Muscle of back (tissue), 10 donors: ENCODE measurements around the gene MAPK14. TPM values are rescaled to one million over a fixed set of nuclear protein-coding genes. Genes with fewer than 3 reads are reported as not detected.

Source experiments
- polyA plus RNA-seq, 10 donors: library from polyadenylated mRNA; unstranded; fragments of 120-200 nt; gene quantifications; one replicate each; pipeline ENCODE4 v1.2.1, GENCODE V29; 2013; ENCODE audit not compliant: insufficient read length in 10 of 10

MAPK14 gene
- polyA plus RNA-seq, 10 donors: 27.9 to 40.6 (median 33.8) TPM

Other genes starting within 250 kb of the MAPK14 start
- not detected for gene CLPSL1, start 246.8 kb upstream of the MAPK14 start, polyA plus RNA-seq
- gene CLPS, start 230.5 kb upstream of the MAPK14 start, polyA plus RNA-seq: not detected
- not detected for gene LHFPL5, start 222.5 kb upstream of the MAPK14 start, polyA plus RNA-seq
- 10 to 100 TPM; 13.3 to 23.1 (median 18.9) TPM for gene SRPK1, start 106.7 kb upstream of the MAPK14 start, polyA plus RNA-seq
- gene SLC26A8, start 3.2 kb upstream of the MAPK14 start, polyA plus RNA-seq: under 1 TPM in 7 of 10 donors, not detected in 3; 0.04 to 0.25 (median 0.12) TPM
- gene MAPK13, start 102.7 kb downstream of the MAPK14 start, polyA plus RNA-seq: 10 to 100 TPM in 2 of 10 donors, 1 to 10 TPM in 8; 3.3 to 15.4 (median 6.4) TPM
- gene BRPF3, start 168.9 kb downstream of the MAPK14 start, polyA plus RNA-seq: 10 to 100 TPM; 22.7 to 31.6 (median 24.0) TPM
- 1 to 10 TPM in 1 of 10 donors, under 1 TPM in 5, not detected in 4; 0.09 to 1.7 (median 0.12) TPM for gene PNPLA1, start 242.3 kb downstream of the MAPK14 start, polyA plus RNA-seq